ENCODE measurements around the gene SREBF1. TPM values are rescaled to one million over a fixed set of nuclear protein-coding genes. Genes with fewer than 3 reads are reported as not detected.

Gene SREBF1
- total and polyA plus RNA-seq, 2 of the 4 experiments (the other 2 are of a cell fraction), result 3.4 to 20.4 TPM

DNA sequence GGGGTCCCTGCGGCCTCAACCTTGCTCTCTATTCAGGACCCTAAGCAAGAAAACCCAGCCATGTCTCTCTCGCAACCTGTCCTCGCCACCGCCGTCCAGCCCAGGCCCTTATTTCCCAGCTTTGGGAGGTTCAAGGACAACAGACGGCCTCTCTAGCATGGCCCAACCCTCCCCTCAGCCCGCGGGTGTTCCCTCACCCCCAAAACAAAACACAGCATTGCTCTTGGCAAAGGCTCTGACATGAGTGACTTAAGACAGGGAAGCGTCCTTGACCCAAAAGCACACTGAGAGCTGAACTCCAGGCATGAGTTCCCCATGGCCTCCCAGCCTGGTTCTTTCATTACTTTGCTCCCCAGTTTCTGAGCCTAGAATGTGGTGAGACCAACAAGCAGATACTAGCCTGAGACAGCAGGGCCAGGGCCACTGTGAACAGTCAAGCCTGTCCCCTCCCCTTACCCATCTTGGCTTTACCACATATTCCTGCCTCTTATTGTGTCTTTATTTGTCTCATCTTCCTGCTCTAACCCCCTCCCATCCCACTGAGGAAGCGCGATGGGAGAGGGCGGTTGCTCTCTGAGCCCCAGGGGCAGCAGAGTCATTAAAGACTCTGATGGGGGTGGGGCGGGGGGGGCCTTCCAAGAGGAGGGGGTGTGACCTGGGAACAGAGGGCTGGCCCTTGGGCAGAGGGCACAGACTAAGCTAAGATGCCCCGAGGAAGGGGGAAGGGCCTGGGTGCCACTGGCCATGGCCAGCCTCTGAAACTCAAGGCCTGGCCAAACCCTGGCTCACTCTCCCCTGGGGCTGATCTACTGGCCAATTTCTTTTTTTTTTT lies 11.8 kb downstream of the SREBF1 start (continued):
- TF ChIP-seq, protein P1, sequence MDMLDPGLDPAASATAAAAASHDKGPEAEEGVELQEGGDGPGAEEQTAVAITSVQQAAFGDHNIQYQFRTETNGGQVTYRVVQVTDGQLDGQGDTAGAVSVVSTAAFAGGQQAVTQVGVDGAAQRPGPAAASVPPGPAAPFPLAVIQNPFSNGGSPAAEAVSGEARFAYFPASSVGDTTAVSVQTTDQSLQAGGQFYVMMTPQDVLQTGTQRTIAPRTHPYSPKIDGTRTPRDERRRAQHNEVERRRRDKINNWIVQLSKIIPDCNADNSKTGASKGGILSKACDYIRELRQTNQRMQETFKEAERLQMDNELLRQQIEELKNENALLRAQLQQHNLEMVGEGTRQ (IDR thresholded peaks at IDR 0.05; ENCODE audit: low read depth, low read length), result no peak

DNA sequence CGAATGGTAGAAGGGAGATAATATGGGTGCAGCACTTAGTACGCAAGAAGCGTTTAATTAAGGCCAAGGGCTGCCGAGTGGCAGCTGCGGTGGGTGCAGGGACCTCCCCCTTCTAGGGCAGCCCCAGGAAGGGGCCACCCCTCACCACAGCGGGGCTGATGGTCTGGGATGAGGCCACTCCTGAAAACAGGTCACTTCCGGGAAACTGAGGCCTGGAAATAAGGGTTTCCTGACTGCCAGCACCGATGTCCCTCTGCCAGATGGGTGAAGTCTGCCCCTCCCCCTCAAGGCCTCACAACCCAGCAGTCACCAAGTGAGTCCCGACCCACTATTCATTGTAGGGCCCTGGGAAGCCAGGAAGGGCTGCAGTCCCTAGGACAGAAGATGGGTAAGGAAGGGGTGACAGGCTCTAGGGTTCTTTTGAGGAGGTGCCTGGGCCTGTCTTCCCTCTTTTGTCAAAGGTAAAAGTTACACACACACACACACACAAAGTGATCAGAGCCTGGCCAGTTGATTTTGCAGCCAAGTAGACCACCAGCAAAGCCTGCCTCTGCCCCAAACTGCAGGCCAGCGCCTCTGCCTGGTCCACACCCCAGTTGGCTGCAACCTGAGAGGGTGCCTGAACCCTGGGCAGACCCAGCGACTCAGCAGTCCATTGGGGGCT lies 12.5 kb downstream of the SREBF1 start:
- Histone ChIP-seq H3K4me2 (ENCODE audit: low read depth, low read length) (peak overlapping the region; percentile 87), H3K23ac (ENCODE audit: low read depth, low read length) (peak overlapping the region; percentile 100), H3K36me3 (ENCODE audit: control insufficient read depth, insufficient read depth, low read length) (peaks cover 8% of the 10 kb centered on the region; the same call in 1 of the 2 replicates), H2AK5ac (ENCODE audit: low read depth, low read length) (peak overlapping the region; percentile 97), H2BK5ac (ENCODE audit: low read depth, low read length, poor library complexity, severe bottlenecking) (peak overlapping the region; percentile 71), H3K18ac (ENCODE audit: low read depth, low read length) (peak overlapping the region; percentile 92), H3K56ac (ENCODE audit: extremely low read depth, insufficient read depth, low read length) (no peak overlapping the region; the same call in 1 of the 2 replicates), H3K4ac (ENCODE audit: low read depth, low read length) (peak overlapping the region; percentile 99), H2BK20ac (ENCODE audit: low read depth, low read length) (peak overlapping the region; percentile 91), H3K27ac (ENCODE audit: insufficient read depth, low read length) (peak overlapping the region; percentile 96), H4K20me1 (ENCODE audit: insufficient read depth, low read length) (peaks cover 83% of the 10 kb centered on the region), H2BK15ac (ENCODE audit: low read depth, low read length) (peak overlapping the region; percentile 55; the same call in 2 of the 3 replicates), H4K91ac (ENCODE audit: insufficient read depth, low read depth, low read length) (peak overlapping the region; percentile 91), H3K9me3 (ENCODE audit: control insufficient read depth, insufficient read depth, low read length) (no peaks in the 10 kb centered on the region), H3K9me1 (ENCODE audit: insufficient read depth, low read length) (peaks cover 35% of the 10 kb centered on the region), H3K14ac (replicated peaks; ENCODE audit: low read depth, low read length) (peak overlapping the region; percentile 100), H2BK120ac (ENCODE audit: low read depth, low read length) (peak overlapping the region; percentile 98), H4K8ac (ENCODE audit: low read depth in 2 of 2, low read length in 2 of 2) (peak overlapping the region; percentile 5 to 91; a peak in 3 of 4 replicates), H2AFZ (replicated peaks; ENCODE audit: low read length, poor library complexity) (peak overlapping the region; percentile 88), H3K9ac (ENCODE audit: low read depth, low read length) (peak overlapping the region; percentile 54), H3K79me1 (ENCODE audit: low read depth in 1 of 2, low read length in 2 of 2) (peaks cover 38 to 94% of the 10 kb centered on the region in 2 experiments), H3K4me3 (ENCODE audit: insufficient read depth, low read depth, low read length) (no peak overlapping the region), H3K27me3 (ENCODE audit: control insufficient read depth, insufficient read depth, low read length) (no peaks in the 10 kb centered on the region), H4K5ac (ENCODE audit: low read depth, low read length) (peak overlapping the region; percentile 42), H3K4me1 (ENCODE audit: control insufficient read depth, insufficient read depth, low read length) (peaks cover 51% of the 10 kb centered on the region), H2AK9ac (replicated peaks; ENCODE audit: low read depth, low read length, poor library complexity) (peak overlapping the region; percentile 99)
- ChIA-PET POLR2A (ENCODE audit: unreplicated experiment) (no interaction called here), CTCF (no interaction called here)
- dilution Hi-C loops (cut with HindIII; ENCODE audit: low sequenced_read_pairs, unreplicated experiment) (no loop called here), intact Hi-C loops (cut with micrococcal nuclease) (no loop called here), in situ Hi-C loops (cut with MboI; ENCODE audit: low sequenced_read_pairs) (no loop called here)
- 35% methylated on average over 2 of the region's 11 CpGs; no CpG with 5 or more reads in 1 of the 2 experiments for WGBS, 2 experiments (ENCODE audit: extremely low coverage in 2 of 2, insufficient read length in 1 of 2)
- ATAC-seq (ENCODE audit: low read depth) (no peak), DNase-seq (no peak)
- TF ChIP-seq MXI1 (IDR thresholded peaks at IDR 0.05; ENCODE audit: borderline replicate concordance, low read depth, low read length) (no peak), CHD1 (IDR thresholded peaks at IDR 0.05; ENCODE audit: low read depth, low read length) (no peak), POLR2A (IDR thresholded peaks at IDR 0.05; ENCODE audit: low read depth, low read length) (no peak)
- BruUV-seq (replicated peaks), result no TSS peak

Measured in IMR-90 (cell line).